Ovary (tissue), 3 donors: ENCODE results near the gene CXCL16.

Experiments
- EP300 ChIP-seq: sonication (generic); formaldehyde crosslinking; IDR thresholded peaks from one replicate; pipeline ENCODE4 v1.6.1; 2017; ENCODE audit warnings: antibody characterized with exemption
- POLR2A ChIP-seq: fragments of 450-650 bp; IDR thresholded peaks from one replicate; pipeline ENCODE4 v1.6.1; 2017; ENCODE audit warnings: antibody characterized with exemption, mild to moderate bottlenecking, moderate library complexity
- TF ChIP-seq, protein P1 (sequence below), 3 donors: fragments of 450-650 bp in 2 of 3; fragments of 200-600 bp in 1 of 3; IDR thresholded peaks; one replicate each; pipeline versions ENCODE4 v1.5.1 to v1.8.0; 2016 to 2022; ENCODE audit warnings: antibody characterized with exemption in 3 of 3, mild to moderate bottlenecking in 1 of 3
- donor health status: DM: no; HTN: no; CAD: no.

DNA sequence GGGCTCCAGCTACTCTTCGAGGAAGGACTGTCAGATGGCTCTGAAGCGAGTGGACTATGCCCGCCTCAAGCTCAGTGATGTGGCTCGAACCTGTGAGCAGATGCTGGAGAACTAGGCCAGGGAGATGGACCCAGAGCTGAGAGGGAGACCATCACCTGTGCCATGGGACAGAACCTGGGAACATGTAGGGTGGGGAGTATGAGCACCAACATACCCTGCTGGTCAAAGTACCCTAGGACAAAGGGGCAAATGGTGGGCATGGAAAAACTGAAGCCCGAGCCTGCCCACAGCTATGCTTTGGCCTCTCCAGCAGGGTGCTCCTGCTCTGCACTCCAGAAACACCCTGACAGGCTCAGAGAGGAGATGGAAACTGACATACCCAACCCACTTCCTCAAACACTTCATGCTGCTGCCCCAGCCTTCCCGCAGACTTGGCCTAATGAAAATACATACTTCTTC is 6.6 kb downstream of the CXCL16 start:
- TF ChIP-seq, protein P1, sequence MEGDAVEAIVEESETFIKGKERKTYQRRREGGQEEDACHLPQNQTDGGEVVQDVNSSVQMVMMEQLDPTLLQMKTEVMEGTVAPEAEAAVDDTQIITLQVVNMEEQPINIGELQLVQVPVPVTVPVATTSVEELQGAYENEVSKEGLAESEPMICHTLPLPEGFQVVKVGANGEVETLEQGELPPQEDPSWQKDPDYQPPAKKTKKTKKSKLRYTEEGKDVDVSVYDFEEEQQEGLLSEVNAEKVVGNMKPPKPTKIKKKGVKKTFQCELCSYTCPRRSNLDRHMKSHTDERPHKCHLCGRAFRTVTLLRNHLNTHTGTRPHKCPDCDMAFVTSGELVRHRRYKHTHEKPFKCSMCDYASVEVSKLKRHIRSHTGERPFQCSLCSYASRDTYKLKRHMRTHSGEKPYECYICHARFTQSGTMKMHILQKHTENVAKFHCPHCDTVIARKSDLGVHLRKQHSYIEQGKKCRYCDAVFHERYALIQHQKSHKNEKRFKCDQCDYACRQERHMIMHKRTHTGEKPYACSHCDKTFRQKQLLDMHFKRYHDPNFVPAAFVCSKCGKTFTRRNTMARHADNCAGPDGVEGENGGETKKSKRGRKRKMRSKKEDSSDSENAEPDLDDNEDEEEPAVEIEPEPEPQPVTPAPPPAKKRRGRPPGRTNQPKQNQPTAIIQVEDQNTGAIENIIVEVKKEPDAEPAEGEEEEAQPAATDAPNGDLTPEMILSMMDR (IDR thresholded peaks at IDR 0.05) = no peak
- TF ChIP-seq EP300 (no peak), POLR2A (no peak)
